Ascending aorta (tissue), 2 donors: ENCODE results near the gene IL3. TPM values are rescaled to one million over a fixed set of nuclear protein-coding genes. Genes with fewer than 3 reads are reported as not detected.

Experiments used
- DNase-seq, 2 donors: peaks; one replicate each; pipeline ENCODE4 v3.0.0-alpha.2; 2019; ENCODE audit warnings: low spot score in 2 of 2
- H3K27ac ChIP-seq, 2 donors: fragments of 200-600 bp; sonication (generic); one replicate each; pipeline ENCODE4 v1.5.1; 2016 to 2017; ENCODE audit warnings: mild to moderate bottlenecking in 1 of 2
- H3K27me3 ChIP-seq: fragments of 200-600 bp; sonication (generic); one replicate; pipeline ENCODE4 v1.5.1; 2017
- H3K36me3 ChIP-seq, 2 donors: fragments of 200-600 bp; sonication (generic); one replicate each; pipeline ENCODE4 v1.5.1; 2016
- H3K4me1 ChIP-seq, 2 donors: fragments of 200-600 bp; sonication (generic); one replicate each; pipeline ENCODE4 v1.5.1; 2016 to 2017; ENCODE audit warnings: mild to moderate bottlenecking in 1 of 2
- H3K4me3 ChIP-seq, 2 donors: fragments of 200-600 bp; sonication (generic); one replicate each; pipeline ENCODE4 v1.5.1; 2016 to 2017; ENCODE audit warnings: mild to moderate bottlenecking in 1 of 2
- H3K9me3 ChIP-seq, 2 donors: fragments of 200-600 bp; sonication (generic); one replicate each; pipeline ENCODE4 v1.5.1; 2016
- intact Hi-C: fragments of 100-400 bp; cut with DNase I; formaldehyde crosslinking; loops from one replicate; pipeline ENCODE4 v1.15.1; 2023
- total RNA-seq: library from RNA; depleted of rRNA; stranded (reverse); fragments of >200 nt; gene quantifications from one replicate; pipeline ENCODE4 v1.1.0, GENCODE V29; 2016
- TF ChIP-seq, protein P1 (sequence below), 3 experiments: fragments of 200-600 bp in 2 of 3; fragments of 450-650 bp in 1 of 3; sonication (generic) in 2 of 3; IDR thresholded peaks; one replicate each; pipeline ENCODE4 v1.5.1; 2016 to 2019; ENCODE audit warnings: antibody characterized with exemption in 3 of 3, mild to moderate bottlenecking in 1 of 3, moderate library complexity in 1 of 3

IL3 gene
- total RNA-seq, 1 donor from 2014 or later = not detected

DNA sequence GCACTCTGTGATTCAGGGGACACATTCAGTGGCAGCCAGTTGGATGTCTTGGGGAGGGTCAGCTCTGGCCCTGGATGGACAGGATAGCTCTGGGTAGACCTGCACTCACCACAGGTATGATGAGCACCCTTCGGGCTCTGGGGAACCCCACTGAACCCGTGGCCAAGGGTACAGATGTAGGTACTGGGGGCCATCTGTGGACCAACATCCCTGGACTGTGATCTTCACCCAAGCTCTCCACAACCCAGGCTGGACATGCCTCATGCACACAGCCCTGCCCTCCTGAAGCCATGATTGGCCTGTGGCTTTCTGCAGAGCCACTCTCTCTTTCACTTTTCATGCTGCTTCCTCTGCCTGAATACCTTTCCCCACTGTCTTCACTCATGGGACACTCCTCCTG, 33.4 kb upstream of the IL3 start:
- no peak overlapping the region for H3K27ac ChIP-seq
- intact Hi-C loops = no loop called here
- no peaks in the 10 kb centered on the region for H3K9me3 ChIP-seq
- no peaks in the 10 kb centered on the region for H3K27me3 ChIP-seq
- no peak for DNase-seq
- TF ChIP-seq, protein P1, sequence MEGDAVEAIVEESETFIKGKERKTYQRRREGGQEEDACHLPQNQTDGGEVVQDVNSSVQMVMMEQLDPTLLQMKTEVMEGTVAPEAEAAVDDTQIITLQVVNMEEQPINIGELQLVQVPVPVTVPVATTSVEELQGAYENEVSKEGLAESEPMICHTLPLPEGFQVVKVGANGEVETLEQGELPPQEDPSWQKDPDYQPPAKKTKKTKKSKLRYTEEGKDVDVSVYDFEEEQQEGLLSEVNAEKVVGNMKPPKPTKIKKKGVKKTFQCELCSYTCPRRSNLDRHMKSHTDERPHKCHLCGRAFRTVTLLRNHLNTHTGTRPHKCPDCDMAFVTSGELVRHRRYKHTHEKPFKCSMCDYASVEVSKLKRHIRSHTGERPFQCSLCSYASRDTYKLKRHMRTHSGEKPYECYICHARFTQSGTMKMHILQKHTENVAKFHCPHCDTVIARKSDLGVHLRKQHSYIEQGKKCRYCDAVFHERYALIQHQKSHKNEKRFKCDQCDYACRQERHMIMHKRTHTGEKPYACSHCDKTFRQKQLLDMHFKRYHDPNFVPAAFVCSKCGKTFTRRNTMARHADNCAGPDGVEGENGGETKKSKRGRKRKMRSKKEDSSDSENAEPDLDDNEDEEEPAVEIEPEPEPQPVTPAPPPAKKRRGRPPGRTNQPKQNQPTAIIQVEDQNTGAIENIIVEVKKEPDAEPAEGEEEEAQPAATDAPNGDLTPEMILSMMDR (IDR thresholded peaks at IDR 0.05) = no peak
- H3K4me3 ChIP-seq = no peak overlapping the region
- H3K4me1 ChIP-seq = no peaks in the 10 kb centered on the region
- no peaks in the 10 kb centered on the region for H3K36me3 ChIP-seq

DNA sequence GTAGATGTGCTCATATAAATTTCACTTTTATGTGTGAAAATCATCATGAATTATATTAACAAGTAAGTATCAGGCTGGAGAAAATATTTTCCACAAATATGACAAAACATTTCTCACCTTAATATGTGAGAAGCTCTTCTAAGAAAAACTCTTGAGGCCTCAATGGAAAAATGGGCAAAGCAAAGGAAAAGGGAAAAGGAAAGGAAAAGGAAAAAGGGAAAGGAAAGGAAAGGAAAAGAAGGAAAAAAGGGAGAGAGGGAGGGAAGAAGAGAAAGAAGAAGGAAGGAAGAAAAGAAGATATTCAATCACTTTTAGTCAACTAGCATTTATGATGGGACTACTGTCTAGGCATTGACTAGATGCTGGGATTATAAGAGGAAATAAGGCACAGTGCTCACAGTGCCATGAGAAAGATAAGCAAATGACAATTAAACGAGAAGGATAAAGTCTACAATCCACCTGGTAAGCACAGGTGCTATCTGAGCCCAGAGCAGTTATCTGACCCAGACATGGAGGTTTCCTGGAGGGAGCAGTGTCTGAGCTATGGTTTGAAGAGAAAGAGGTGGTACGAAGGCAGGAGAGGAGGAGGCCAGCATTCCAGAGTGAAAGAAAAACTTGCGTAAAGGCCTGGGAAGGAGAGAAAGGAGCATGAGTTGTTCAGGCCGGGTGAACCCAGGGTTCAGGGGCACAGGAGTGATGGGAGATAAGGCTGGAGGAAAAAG, 30.7 kb upstream of the IL3 start:
- Histone ChIP-seq H3K36me3 (no peaks in the 10 kb centered on the region), H3K27ac (no peak overlapping the region), H3K27me3 (no peaks in the 10 kb centered on the region), H3K4me3 (no peak overlapping the region), H3K4me1 (no peaks in the 10 kb centered on the region), H3K9me3 (no peaks in the 10 kb centered on the region)
- no peak for DNase-seq
- TF ChIP-seq, protein P1 (IDR thresholded peaks at IDR 0.05) = no peak
- intact Hi-C loops = no loop called here

DNA sequence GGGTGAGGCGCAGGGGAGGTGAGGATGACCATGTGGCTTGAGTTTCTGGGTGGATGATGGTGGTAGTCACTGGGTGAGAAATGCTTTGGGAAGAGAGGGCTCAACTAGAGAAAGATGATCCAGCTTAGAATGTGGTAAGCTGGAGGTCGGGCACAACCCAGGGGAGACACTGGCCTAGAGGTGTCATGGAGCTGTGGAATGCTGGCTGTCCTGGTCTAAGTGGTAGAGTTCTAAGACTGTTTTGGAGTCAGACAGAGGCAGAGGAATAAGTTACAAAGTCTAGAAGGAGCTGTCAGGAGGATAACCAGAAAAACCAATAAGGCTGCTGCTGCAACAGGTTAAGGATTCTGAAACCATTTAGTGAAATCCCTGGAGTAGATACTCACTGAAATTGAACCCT, 29.8 kb upstream of the IL3 start:
- TF ChIP-seq, protein P1 (IDR thresholded peaks at IDR 0.05) = no peak
- intact Hi-C loops = no loop called here
- Histone ChIP-seq H3K4me1 (no peaks in the 10 kb centered on the region), H3K27me3 (no peaks in the 10 kb centered on the region), H3K27ac (no peak overlapping the region), H3K4me3 (no peak overlapping the region), H3K9me3 (no peaks in the 10 kb centered on the region), H3K36me3 (no peaks in the 10 kb centered on the region)
- no peak for DNase-seq

DNA sequence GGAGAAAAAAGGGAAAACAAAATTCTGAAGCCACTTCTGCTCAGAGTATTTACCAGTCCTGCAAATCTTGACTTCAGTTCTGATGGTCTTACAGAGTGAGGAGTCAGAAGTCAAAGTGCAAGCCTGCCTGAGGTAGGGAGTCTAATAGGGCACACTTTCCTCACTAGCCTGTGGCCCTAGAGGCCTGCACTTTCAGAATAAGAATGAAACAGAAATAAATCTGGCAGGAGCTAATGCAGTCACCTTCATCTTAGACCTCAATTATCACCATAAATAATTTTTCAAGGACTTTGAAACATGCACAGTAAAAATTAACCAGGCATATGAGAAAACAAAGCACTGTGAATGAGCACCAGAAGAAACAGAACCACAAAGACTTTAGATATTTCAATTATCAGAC, 28.3 kb upstream of the IL3 start:
- Histone ChIP-seq H3K9me3 (no peaks in the 10 kb centered on the region), H3K4me3 (no peak overlapping the region), H3K27me3 (no peaks in the 10 kb centered on the region), H3K27ac (no peak overlapping the region), H3K36me3 (no peaks in the 10 kb centered on the region), H3K4me1 (no peaks in the 10 kb centered on the region)
- TF ChIP-seq, protein P1 (IDR thresholded peaks at IDR 0.05) = no peak
- intact Hi-C loops = no loop called here
- DNase-seq = no peak

DNA sequence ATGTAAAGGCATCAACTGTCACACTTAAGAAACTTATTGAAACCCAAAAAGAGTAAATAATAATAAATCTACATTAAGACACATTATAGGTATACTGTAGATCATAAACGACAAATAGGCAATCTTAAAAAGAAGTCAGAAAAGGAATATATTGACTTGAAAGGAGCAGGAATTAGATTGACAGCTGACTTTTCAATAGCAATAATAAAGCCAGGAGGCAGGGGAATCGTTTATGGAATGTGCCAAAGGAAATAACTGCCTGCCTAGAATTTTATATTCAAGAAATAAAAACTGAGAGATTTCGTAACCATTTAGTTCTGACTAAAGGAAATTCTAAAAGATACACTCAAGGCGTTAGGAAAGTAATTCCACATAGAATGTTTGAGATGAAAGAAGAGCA, 27.3 kb upstream of the IL3 start:
- no peaks in the 10 kb centered on the region for H3K9me3 ChIP-seq
- TF ChIP-seq, protein P1 (IDR thresholded peaks at IDR 0.05) = no peak
- H3K27ac ChIP-seq = no peak overlapping the region
- no peaks in the 10 kb centered on the region for H3K27me3 ChIP-seq
- intact Hi-C loops = no loop called here
- H3K36me3 ChIP-seq = no peaks in the 10 kb centered on the region
- H3K4me3 ChIP-seq = no peak overlapping the region
- no peaks in the 10 kb centered on the region for H3K4me1 ChIP-seq
- DNase-seq = no peak

DNA sequence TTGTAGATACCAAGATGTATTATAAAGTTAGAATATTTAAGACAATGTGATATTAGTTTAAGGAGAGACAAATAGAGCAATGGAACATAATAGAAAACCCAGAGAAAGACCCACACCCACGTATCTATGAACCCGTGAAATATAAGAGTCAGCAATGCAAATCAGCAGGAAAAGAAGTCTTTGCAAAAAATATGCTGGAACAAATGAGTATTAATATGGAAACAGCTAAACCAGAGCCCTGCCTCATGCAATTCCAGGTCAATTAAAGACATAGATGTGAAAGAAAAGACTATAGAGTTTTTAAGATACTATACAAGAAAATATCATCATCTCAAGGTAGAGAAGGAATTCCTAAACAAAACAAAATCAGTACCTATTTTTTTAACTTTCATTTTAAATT, 23.1 kb upstream of the IL3 start:
- H3K27ac ChIP-seq = no peak overlapping the region
- TF ChIP-seq, protein P1 (IDR thresholded peaks at IDR 0.05) = no peak
- no peaks in the 10 kb centered on the region for H3K36me3 ChIP-seq
- no peak for DNase-seq
- H3K9me3 ChIP-seq = peaks cover 0 to 4% of the 10 kb centered on the region in 2 donors
- no peaks in the 10 kb centered on the region for H3K27me3 ChIP-seq
- intact Hi-C loops = no loop called here
- H3K4me1 ChIP-seq = no peaks in the 10 kb centered on the region
- no peak overlapping the region for H3K4me3 ChIP-seq
